Psoas muscle (tissue), 8 donors: Measurements from ENCODE around the gene FOXJ1. TPM values are rescaled to one million over a fixed set of nuclear protein-coding genes. Genes with fewer than 3 reads are reported as not detected.

ENCODE experiments used
- ATAC-seq, 4 donors: fragments of 200-7000 bp; cut with Tn5 transposase; one replicate each; pipeline ENCODE4 v1.9.1; 2020; ENCODE audit warnings: moderate library complexity in 3 of 4, mild to moderate bottlenecking in 2 of 4
- DNase-seq, 2 donors: peaks; one replicate each; pipeline ENCODE4 v3.0.0-alpha.2; 2020
- H3K27ac ChIP-seq: fragments of 200-600 bp; one replicate; pipeline ENCODE4 v1.8.0; 2022
- H3K27me3 ChIP-seq, 3 donors: fragments of 200-600 bp in 1 of 3; one replicate each; pipeline versions ENCODE4 v1.6.1 to v1.8.0; 2013 to 2022; ENCODE audit warnings: low read length in 2 of 3, mild to moderate bottlenecking in 2 of 3, moderate library complexity in 1 of 3; ENCODE audit not compliant: insufficient read depth in 3 of 3
- H3K36me3 ChIP-seq, 2 donors: fragments of 200-600 bp in 1 of 2; one replicate each; pipeline versions ENCODE4 v1.6.1 to v1.8.0; 2013 to 2022; ENCODE audit warnings: low read depth in 1 of 2, mild to moderate bottlenecking in 1 of 2, moderate library complexity in 1 of 2; ENCODE audit not compliant: insufficient read depth in 1 of 2
- H3K4me1 ChIP-seq: fragments of 200-600 bp; one replicate; pipeline ENCODE4 v1.8.0; 2022
- H3K4me3 ChIP-seq: fragments of 200-600 bp; one replicate; pipeline ENCODE4 v1.8.0; 2022; ENCODE audit warnings: mild to moderate bottlenecking
- H3K9me3 ChIP-seq: fragments of 200-600 bp; one replicate; pipeline ENCODE4 v1.8.0; 2022
- CTCF ChIP-seq: fragments of 200-600 bp; IDR thresholded peaks from one replicate; pipeline ENCODE4 v1.8.0; 2022; ENCODE audit warnings: antibody characterized with exemption
- WGBS, 3 donors: extraction: QIAGEN DNeasy Blood & Tissue Kit; methylation state at CpG; one replicate each; pipeline versions ENCODE4 v1.1.6 to v1.1.7; 2013; 5-methylcytosine and 5-hydroxymethylcytosine counted together
- intact Hi-C, 2 donors: fragments of 100-400 bp; cut with DNase I; formaldehyde crosslinking; loops; one replicate each; pipeline versions ENCODE4 v1.11.0 to v1.14.2; 2022
- polyA plus RNA-seq, 3 donors: library from polyadenylated mRNA; stranded (reverse); fragments of 200-250 nt; gene quantifications; one replicate each; pipeline ENCODE4 v1.2.3, GENCODE V29; 2013
- total RNA-seq, 4 donors: library from RNA; stranded (reverse); fragmentation: NEBNext Ultra II Directional in 2 of 4; extraction: Animal tissue kit (Norgen Biotek cat#: 25700) in 2 of 4; gene quantifications; one replicate each; pipeline versions ENCODE4 v1.2.1 to v1.2.4, GENCODE V29; 2021 to 2023
- donor health status: healthy with polysubstance abuse.
- donor health status: DM: no; HTN: no; CAD: no; lungs with moderate emphysema.
- donor health status: Bipolar disorder and iron deficiency.
- donor health status: healthy.
- donor health status: DM: yes; HTN: yes; CAD: no.
- donor health status: DM: no; HTN: no; CAD: no.
- donor health status: DM: no; HTN: no; CAD: no.
- donor health status: DM: yes; HTN: yes; CAD: no.

Gene FOXJ1
- total and polyA plus RNA-seq, 7 donors = 0.07 to 0.15 (median 0.11) TPM; not detected in 2

- ATAC-seq = no peak
- 54 to 56% (median 55%) methylated on average over 11 to 13 of the region's 13 CpGs for WGBS, 3 donors
- TF ChIP-seq CTCF = no peak
Measured at GRCh38 chr17:76130473-76130872, 10.6 kb downstream of the FOXJ1 start.

GRCh38 chr17:76125922-76126321 is 15.1 kb downstream of the FOXJ1 start:
- no peaks in the 10 kb centered on the region for H3K27me3 ChIP-seq
- no peaks in the 10 kb centered on the region for H3K9me3 ChIP-seq
- no peaks in the 10 kb centered on the region for H3K36me3 ChIP-seq
- no peak for DNase-seq
- no peak overlapping the region for H3K27ac ChIP-seq
- H3K4me1 ChIP-seq = no peaks in the 10 kb centered on the region
- no peak for ATAC-seq
- intact Hi-C loops = no loop called here
- no peak overlapping the region for H3K4me3 ChIP-seq
- WGBS, 3 donors = 86 to 94% (median 93%) methylated on average over 1 of the region's 1 CpG
- TF ChIP-seq CTCF = no peak

More at GRCh38 chr17:76130473-76130872, 10.6 kb downstream of the FOXJ1 start:
- H3K36me3 ChIP-seq = no peaks in the 10 kb centered on the region
- no peak overlapping the region for H3K27ac ChIP-seq
- no peak overlapping the region for H3K4me3 ChIP-seq
- peaks cover 0 to 29% (median 5%) of the 10 kb centered on the region in 3 donors for H3K27me3 ChIP-seq
- DNase-seq = no peak
- no peaks in the 10 kb centered on the region for H3K4me1 ChIP-seq
- intact Hi-C loops = no loop called here
- H3K9me3 ChIP-seq = no peaks in the 10 kb centered on the region

GRCh38 chr17:76125391-76125675 is 15.7 kb downstream of the FOXJ1 start:
- 81 to 85% (median 84%) methylated on average over 5 of the region's 5 CpGs for WGBS, 3 donors
- Histone ChIP-seq H3K4me1 (no peaks in the 10 kb centered on the region), H3K36me3 (no peaks in the 10 kb centered on the region), H3K4me3 (no peak overlapping the region), H3K9me3 (no peaks in the 10 kb centered on the region), H3K27me3 (no peaks in the 10 kb centered on the region), H3K27ac (no peak overlapping the region)
- ATAC-seq (no peak), DNase-seq (no peak)
- no peak for TF ChIP-seq CTCF
- intact Hi-C loops = no loop called here

- no peak overlapping the region for H3K4me3 ChIP-seq
- no peak for ATAC-seq
- 80 to 89% (median 87%) methylated on average over 21 to 22 of the region's 22 CpGs for WGBS, 3 donors
- DNase-seq = no peak
- no peaks in the 10 kb centered on the region for H3K4me1 ChIP-seq
- intact Hi-C loops = loop anchor here in 1 of 2 donors (5.0 kb wide), 1 partner anchor 173 kb away; no protein-coding TSS in a partner anchor
- no peaks in the 10 kb centered on the region for H3K36me3 ChIP-seq
- no peak overlapping the region for H3K27ac ChIP-seq
- no peak for TF ChIP-seq CTCF
- no peaks in the 10 kb centered on the region for H3K27me3 ChIP-seq
- no peaks in the 10 kb centered on the region for H3K9me3 ChIP-seq
Measured at GRCh38 chr17:76124582-76125390, 16.3 kb downstream of the FOXJ1 start.
